ENCODE results near the gene CAP1. TPM values are rescaled to one million over a fixed set of nuclear protein-coding genes. Genes with fewer than 3 reads are reported as not detected.

CAP1 gene
- total RNA-seq, 1 experiment from 2014 or later, result 255 TPM

GRCh38 chr1:40072142-40072541 is 31.6 kb downstream of the CAP1 start:
- no peak for DNase-seq
- H2BK120ac ChIP-seq (ENCODE audit: low read depth, low read length, poor library complexity, severe bottlenecking), result no peak overlapping the region
- H2BK5ac ChIP-seq (ENCODE audit: insufficient read length, low read length), result no peak overlapping the region
- H3T11ph ChIP-seq (ENCODE audit: low read length), result no peak overlapping the region
- Mint-ChIP-seq H3K27me3 (ENCODE audit: low read depth) (no peaks in the 10 kb centered on the region), H3K4me3 (no peak overlapping the region; a peak in 1 of 5 replicates), H3K27ac (no peak overlapping the region), H3K4me1 (no peaks in the 10 kb centered on the region), H3K9me3 (no peaks in the 10 kb centered on the region), H3K36me3 (ENCODE audit: insufficient read depth in 1 of 3, low read depth in 3 of 3) (peaks cover 33 to 79% (median 62%) of the 10 kb centered on the region in 3 experiments; a peak in 6 of 7 replicates)
- no peaks in the 10 kb centered on the region for H3K79me2 ChIP-seq (ENCODE audit: insufficient read depth, low read length)
- no peak overlapping the region for H4K8ac ChIP-seq (replicated peaks; ENCODE audit: insufficient read length, low read depth, low read length)
- H3K56ac ChIP-seq (ENCODE audit: insufficient read length, low read depth, low read length), result no peak overlapping the region
- H3K9me3 ChIP-seq (ENCODE audit: control insufficient read depth, low read depth, low read length), result no peaks in the 10 kb centered on the region
- no peak overlapping the region for H4K5ac ChIP-seq (ENCODE audit: insufficient read length, low read depth, low read length)
- H3K23me2 ChIP-seq (ENCODE audit: insufficient read length, low read depth, low read length, poor library complexity, severe bottlenecking), result no peaks in the 10 kb centered on the region
- no peak overlapping the region for H3K23ac ChIP-seq (ENCODE audit: insufficient read length, low read depth, low read length)
- no peak overlapping the region for H3K4me2 ChIP-seq (ENCODE audit: insufficient read depth, insufficient read length, low read length)
- H3K9ac ChIP-seq (ENCODE audit: extremely low read depth, insufficient read length, low read length), result no peak overlapping the region
- H3K4ac ChIP-seq (ENCODE audit: low read depth, low read length), result no peak overlapping the region
- no peak overlapping the region for H2AK5ac ChIP-seq (ENCODE audit: insufficient read length, low read length)
- H4K91ac ChIP-seq (ENCODE audit: insufficient read length, low read depth, low read length), result no peak overlapping the region
- H3K4me1 ChIP-seq (ENCODE audit: insufficient read depth, low read length), result no peaks in the 10 kb centered on the region
- no peak overlapping the region for H3K14ac ChIP-seq (ENCODE audit: insufficient read depth, low read length)
- no peaks in the 10 kb centered on the region for H3K27me3 ChIP-seq (ENCODE audit: insufficient read depth, low read length)
- no peaks in the 10 kb centered on the region for H3K79me1 ChIP-seq (ENCODE audit: insufficient read depth, low read depth, low read length, poor library complexity, severe bottlenecking)
- H2BK12ac ChIP-seq (ENCODE audit: insufficient read length, low read depth, low read length), result no peak overlapping the region
- H2BK15ac ChIP-seq (ENCODE audit: low read depth, low read length), result no peak overlapping the region
- H4K20me1 ChIP-seq (ENCODE audit: control insufficient read depth, insufficient read depth, insufficient read length), result no peaks in the 10 kb centered on the region
- no peak for TF ChIP-seq CTCF (conservative IDR thresholded peaks at IDR 0.05)
- H2BK20ac ChIP-seq (ENCODE audit: low read depth, low read length, poor library complexity, severe bottlenecking), result no peak overlapping the region
- no peak overlapping the region for H3K27ac ChIP-seq (ENCODE audit: insufficient read length, low read depth, low read length)
- no peak overlapping the region for H2AFZ ChIP-seq (ENCODE audit: low read length)
- H3K18ac ChIP-seq (ENCODE audit: insufficient read length, low read depth, low read length), result no peak overlapping the region
